Heart right ventricle (tissue), 16 donors: ENCODE results near the gene MACROH2A1. TPM values are rescaled to one million over a fixed set of nuclear protein-coding genes. Genes with fewer than 3 reads are reported as not detected.

Experiments
- ATAC-seq, 8 donors: fragments of 200-7000 bp; cut with Tn5 transposase; one replicate each; pipeline ENCODE4 v1.9.1; 2020; ENCODE audit warnings: mild to moderate bottlenecking in 8 of 8, moderate library complexity in 8 of 8, moderate number of reproducible peaks in 1 of 8
- DNase-seq, 2 donors: peaks; one replicate each; pipeline ENCODE4 v3.0.0-alpha.2; 2020
- H3K27ac ChIP-seq, 10 donors: fragments of 200-600 bp; sonication (generic) in 2 of 10; one replicate each; pipeline versions ENCODE4 v1.5.0 to v1.8.0; 2020 to 2022; ENCODE audit warnings: mild to moderate bottlenecking in 3 of 10
- H3K27me3 ChIP-seq, 7 donors: fragments of 200-600 bp; one replicate each; pipeline ENCODE4 v1.8.0; 2021 to 2022; ENCODE audit warnings: mild to moderate bottlenecking in 2 of 7
- H3K36me3 ChIP-seq, 9 donors: fragments of 200-600 bp; sonication (generic) in 1 of 9; one replicate each; pipeline versions ENCODE4 v1.5.0 to v1.8.0; 2020 to 2022; ENCODE audit warnings: mild to moderate bottlenecking in 2 of 9
- H3K4me1 ChIP-seq, 9 donors: fragments of 200-600 bp; sonication (generic) in 1 of 9; one replicate each; pipeline versions ENCODE4 v1.5.0 to v1.8.0; 2020 to 2022; ENCODE audit warnings: mild to moderate bottlenecking in 4 of 9
- H3K4me3 ChIP-seq, 10 donors: fragments of 200-600 bp; sonication (generic) in 2 of 10; one replicate each; pipeline versions ENCODE4 v1.5.0 to v1.8.0; 2020 to 2022; ENCODE audit warnings: mild to moderate bottlenecking in 7 of 10, moderate library complexity in 2 of 10
- H3K9me3 ChIP-seq, 11 donors: fragments of 200-600 bp in 10 of 11; sonication (generic) in 2 of 11; one replicate each; pipeline versions ENCODE4 v1.5.0 to v1.8.0; 2013 to 2022; ENCODE audit warnings: mild to moderate bottlenecking in 2 of 11, control low read depth in 1 of 11, moderate library complexity in 1 of 11
- CTCF ChIP-seq, 9 donors: fragments of 200-600 bp; sonication (generic) in 2 of 9; IDR thresholded peaks; one replicate each; pipeline versions ENCODE4 v1.5.0 to v1.8.0; 2021 to 2022; ENCODE audit warnings: antibody characterized with exemption in 9 of 9, mild to moderate bottlenecking in 5 of 9, moderate library complexity in 1 of 9
- WGBS, 2 donors: extraction: QIAGEN DNeasy Blood & Tissue Kit; methylation state at CpG; one replicate each; pipeline ENCODE4 v1.1.7; 2013; ENCODE audit warnings: inconsistent platforms in 1 of 2; 5-methylcytosine and 5-hydroxymethylcytosine counted together
- intact Hi-C, 10 donors: fragments of 100-400 bp; cut with DNase I; formaldehyde crosslinking; loops; one replicate each; pipeline versions ENCODE4 v1.11.1 to v1.14.2; 2022
- polyA plus RNA-seq, 2 donors: library from polyadenylated mRNA; stranded (reverse); fragments of 200-250 nt; gene quantifications; one replicate each; pipeline ENCODE4 v1.2.3, GENCODE V29; 2013
- total RNA-seq, 10 donors: library from RNA; stranded (reverse); fragmentation: NEBNext Ultra II Directional in 3 of 10; extraction: Animal tissue kit (Norgen Biotek cat#: 25700) in 3 of 10; gene quantifications; one replicate each; pipeline versions ENCODE4 v1.2.1 to v1.2.4, GENCODE V29; 2021 to 2023
- donor health status: Arrhythmogenic right ventricular cardiomyopathy.
- donor health status: ischemic (EF 13 %, LVEDD 7.1; RV severe dilation, severe dysfunction).
- donor health status: healthy with polysubstance abuse.
- donor health status: DM: no; HTN: yes; CAD: no.
- donor health status: DM: no; HTN: no; CAD: no.
- donor health status: ischemic (EF 25% LVEDD 6.9; RV normal size, moderate dysfunction).
- donor health status: ischemic (EF 25% LVEDD 5.7; RV mildly dilated, moderate dysfunction).
- donor health status: healthy.
- donor health status: DM: yes; HTN: yes; CAD: no.
- donor health status: Ischemic cardiomyopathy.
- donor health status: ischemic (EF 35%, LVEDD 5.7; RV mildly dilated, moderate dysfunction).
- donor health status: nonischemic (EF 11% LVEDD 7.7; RV severe dilation, severe dysfunction).
- donor health status: DM: yes; HTN: yes; CAD: no.
- donor health status: PGD.
- donor health status: ischemic (EF 29% LVEDD 5.4; RV normal size, mild dysfunction).
- donor health status: nonischemic (EF 23%, LVEDD 6.1; RV moderate dilation, normal function).

Gene MACROH2A1
- total and polyA plus RNA-seq, 12 donors: 80.0 to 152 (median 101) TPM

GRCh38 chr5:135303582-135304173 lies 95.4 kb downstream of the MACROH2A1 start:
- WGBS, 2 donors: 85 to 87% methylated on average over 6 of the region's 6 CpGs

DNA sequence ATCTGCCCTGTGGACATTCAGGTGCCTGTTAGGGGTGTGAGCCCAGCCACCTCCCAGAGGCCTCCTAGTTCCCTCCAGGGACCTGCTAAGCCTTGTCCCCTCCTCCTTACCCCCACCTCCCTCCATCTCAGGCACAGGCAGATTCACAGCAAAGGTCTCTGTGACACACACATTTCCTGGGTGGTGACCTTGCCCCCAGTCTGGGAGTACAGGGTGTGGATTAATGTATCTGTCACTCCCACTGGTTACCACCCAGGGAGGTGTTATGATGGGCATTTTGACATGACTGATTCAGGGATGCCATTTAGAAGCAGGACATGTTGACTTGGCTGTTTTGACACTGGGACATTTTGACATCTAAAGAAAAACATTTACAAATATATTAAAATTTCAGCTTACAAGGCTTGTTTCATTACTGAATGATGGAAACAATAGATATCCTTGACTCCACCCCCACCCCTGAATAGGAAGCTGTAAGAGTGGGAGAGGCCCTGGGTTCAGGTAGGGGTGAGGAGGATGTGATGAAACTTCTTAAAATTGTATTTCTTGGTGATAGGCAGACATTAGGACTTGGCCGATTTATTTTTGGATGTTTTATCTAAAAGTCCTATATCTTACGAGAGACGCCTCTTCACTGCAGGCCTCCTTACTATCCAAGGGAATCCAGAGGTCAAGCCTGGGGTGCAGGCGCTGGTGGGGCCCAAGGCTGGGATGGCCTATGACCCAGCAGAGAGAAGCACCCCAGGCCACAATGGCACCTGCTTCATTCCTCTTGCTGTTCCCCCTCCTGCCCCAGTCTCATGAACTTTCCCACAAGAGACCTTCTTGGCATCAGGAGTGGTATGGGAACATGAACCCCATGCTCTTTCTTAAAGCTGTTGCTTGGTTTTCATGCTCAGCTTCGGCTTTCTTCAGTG lies 101.9 kb downstream of the MACROH2A1 start:
- Histone ChIP-seq H3K36me3 (no peaks in the 10 kb centered on the region), H3K27ac (no peak overlapping the region), H3K4me3 (no peak overlapping the region), H3K9me3 (no peaks in the 10 kb centered on the region), H3K27me3 (peaks cover 0 to 7% (median 3%) of the 10 kb centered on the region in 7 donors), H3K4me1 (no peaks in the 10 kb centered on the region)
- ATAC-seq: no peak
- DNase-seq: no peak
- WGBS, 2 donors: 83 to 88% methylated on average over 5 of the region's 5 CpGs
- intact Hi-C loops: no loop called here
- TF ChIP-seq CTCF (IDR thresholded peaks at IDR 0.05): no peak

More at GRCh38 chr5:135303582-135304173, 95.4 kb downstream of the MACROH2A1 start:
- H3K9me3 ChIP-seq: no peaks in the 10 kb centered on the region
- no peak overlapping the region for H3K27ac ChIP-seq
- peaks cover 0 to 36% (median 0%) of the 10 kb centered on the region in 7 donors for H3K27me3 ChIP-seq
- intact Hi-C loops: no loop called here
- ATAC-seq (no peak), DNase-seq (no peak)
- H3K4me1 ChIP-seq: no peaks in the 10 kb centered on the region
- H3K4me3 ChIP-seq: no peak overlapping the region
- no peaks in the 10 kb centered on the region for H3K36me3 ChIP-seq
- TF ChIP-seq CTCF (IDR thresholded peaks at IDR 0.05): no peak

DNA sequence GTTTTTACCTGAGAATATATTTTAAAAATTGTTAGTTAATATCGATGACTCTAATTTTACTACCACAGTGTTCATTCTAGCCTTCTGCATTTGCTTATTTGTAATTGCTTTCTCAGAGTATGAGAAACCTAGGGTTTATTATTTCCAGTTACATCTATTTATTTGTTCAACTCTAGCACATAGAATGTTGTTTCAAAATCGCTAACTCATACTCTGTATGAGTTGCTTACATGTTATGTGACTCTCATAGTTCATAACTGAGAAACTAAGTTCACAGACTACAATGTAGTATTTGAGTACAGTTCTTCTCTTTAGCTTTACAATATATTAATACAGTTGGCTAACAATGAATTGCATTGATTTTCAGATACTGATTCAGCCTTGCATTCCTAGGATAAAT lies 103.2 kb downstream of the MACROH2A1 start:
- Histone ChIP-seq H3K27ac (no peak overlapping the region), H3K4me1 (no peaks in the 10 kb centered on the region), H3K4me3 (no peak overlapping the region), H3K9me3 (no peaks in the 10 kb centered on the region), H3K36me3 (no peaks in the 10 kb centered on the region), H3K27me3 (peaks cover 0 to 8% (median 3%) of the 10 kb centered on the region in 7 donors)
- no peak for TF ChIP-seq CTCF (IDR thresholded peaks at IDR 0.05)
- WGBS, 2 donors: 94% methylated on average over 2 of the region's 2 CpGs
- intact Hi-C loops: no loop called here
- no peak for ATAC-seq
- DNase-seq: no peak

DNA sequence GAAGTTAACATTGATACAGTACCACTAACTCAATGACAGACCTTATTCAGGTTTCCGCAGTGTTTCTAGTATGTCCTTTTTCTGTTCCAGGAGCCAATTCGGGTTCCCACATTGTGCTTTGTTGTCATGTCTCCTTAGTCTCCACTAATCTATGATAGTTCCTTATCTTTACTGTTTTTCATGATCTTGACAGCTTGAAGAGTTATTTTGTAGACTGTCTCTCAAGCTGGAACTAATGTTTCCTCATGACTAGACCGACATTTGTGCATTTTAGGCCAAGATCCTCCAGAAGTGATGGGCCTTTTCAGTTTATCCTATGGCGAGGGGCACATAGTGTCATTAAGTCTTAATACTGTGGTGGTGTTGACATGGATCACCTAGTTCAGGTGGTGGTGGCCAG lies 104.2 kb downstream of the MACROH2A1 start:
- TF ChIP-seq CTCF (IDR thresholded peaks at IDR 0.05): no peak
- intact Hi-C loops: no loop called here
- Histone ChIP-seq H3K27ac (no peak overlapping the region), H3K9me3 (no peaks in the 10 kb centered on the region), H3K36me3 (no peaks in the 10 kb centered on the region), H3K4me1 (no peaks in the 10 kb centered on the region), H3K4me3 (no peak overlapping the region), H3K27me3 (peaks cover 0 to 8% (median 2%) of the 10 kb centered on the region in 7 donors)
- WGBS, 2 donors: 92 to 93% methylated on average over 4 of the region's 4 CpGs
- no peak for DNase-seq
- ATAC-seq: no peak
